B cell (primary cell): ENCODE data around the gene ZNF554. TPM values are rescaled to one million over a fixed set of nuclear protein-coding genes. Genes with fewer than 3 reads are reported as not detected.

Experiments used
- ATAC-seq: fragments of 200-7000 bp; cut with Tn5 transposase; one replicate; pipeline ENCODE4 v1.10.0; 2021; ENCODE audit warnings: low read depth, mild to moderate bottlenecking, moderate number of reproducible peaks, moderate library complexity
- CTCF ChIA-PET: fragments of 350-600 bp; sonication (Branson Sonifier 250); formaldehyde crosslinking; loops from one replicate; lab custom pipeline; 2021; ENCODE audit warnings: antibody characterized with exemption, inconsistent platforms; lab: Charles Lee
- POLR2A ChIA-PET: fragments of 350-600 bp; sonication (Branson Sonifier 250); formaldehyde crosslinking; loops from one replicate; lab custom pipeline; 2021; ENCODE audit warnings: antibody characterized with exemption; lab: Charles Lee
- DNase-seq: peaks from one replicate; pipeline ENCODE4 v3.0.0; 2013
- H2AFZ ChIP-seq: 2 replicates; pipeline ENCODE4 v1.6.1; 2012; ENCODE audit warnings: mild to moderate bottlenecking, low read depth, low read length; ENCODE audit not compliant: insufficient read depth, poor library complexity, severe bottlenecking
- H3K27ac ChIP-seq, 2 donors: 1 replicate in 1 of 2; 2 replicates in 1 of 2; pipeline ENCODE4 v1.5.1; 2012 to 2013; ENCODE audit warnings: low read length in 2 of 2, mild to moderate bottlenecking in 2 of 2, moderate library complexity in 1 of 2
- H3K27me3 ChIP-seq, 4 experiments: fragments of 200-600 bp in 1 of 4; sonication (generic) in 1 of 4; replicated peaks in 1 of 4; 1 replicate in 2 of 4; 2 replicates in 2 of 4; pipeline versions ENCODE4 v1.6.1 to v1.7.0; 2013 to 2016; ENCODE audit warnings: low read length in 3 of 4, mild to moderate bottlenecking in 2 of 4, mixed read lengths in 1 of 4, moderate library complexity in 1 of 4; ENCODE audit not compliant: insufficient read depth in 4 of 4, control insufficient read depth in 3 of 4; ENCODE audit errors: control extremely low read depth in 1 of 4
- H3K36me3 ChIP-seq, 2 experiments: replicated peaks in 1 of 2; 1 replicate in 1 of 2; 2 replicates in 1 of 2; pipeline versions ENCODE4 v1.6.1 to v1.7.1; 2013; ENCODE audit warnings: low read length in 1 of 2; ENCODE audit not compliant: insufficient read depth in 2 of 2, control insufficient read depth in 1 of 2; ENCODE audit errors: control extremely low read depth in 1 of 2, extremely low read depth in 1 of 2
- H3K4me1 ChIP-seq, 2 donors: fragments of 200-600 bp in 1 of 2; sonication (generic) in 1 of 2; 1 replicate in 1 of 2; 2 replicates in 1 of 2; pipeline versions ENCODE4 v1.5.1 to v1.6.1; 2013 to 2017; ENCODE audit warnings: low read length in 2 of 2; ENCODE audit not compliant: control insufficient read depth in 2 of 2, insufficient read depth in 2 of 2
- H3K4me2 ChIP-seq: replicated peaks from 2 replicates; pipeline ENCODE3; 2012; ENCODE audit warnings: mild to moderate bottlenecking, low read depth, low read length; ENCODE audit not compliant: poor library complexity, severe bottlenecking
- H3K4me3 ChIP-seq, 5 experiments: fragments of 200-600 bp in 1 of 5; sonication (generic) in 1 of 5; 1 replicate in 3 of 5; 2 replicates in 2 of 5; pipeline versions ENCODE4 v1.5.1 to v1.7.0; 2011 to 2016; ENCODE audit warnings: low read length in 4 of 5, mild to moderate bottlenecking in 4 of 5, low read depth in 2 of 5, control low read depth in 1 of 5, moderate library complexity in 1 of 5; ENCODE audit not compliant: insufficient read depth in 1 of 5; ENCODE audit errors: control extremely low read depth in 1 of 5, extremely low read depth in 1 of 5
- H3K79me2 ChIP-seq: fragments of 200-600 bp; sonication (generic); one replicate; pipeline ENCODE4 v1.6.0; 2016; ENCODE audit warnings: low read length; ENCODE audit not compliant: control insufficient read depth, insufficient read depth
- H3K9ac ChIP-seq: fragments of 200-600 bp; sonication (generic); 2 replicates; pipeline ENCODE4 v1.6.1; 2017; ENCODE audit warnings: mild to moderate bottlenecking, low read length, moderate library complexity
- H3K9me3 ChIP-seq, 3 donors: one replicate each; pipeline versions ENCODE4 v1.6.1 to v1.7.1; 2013; ENCODE audit warnings: low read length in 2 of 3; ENCODE audit not compliant: control insufficient read depth in 2 of 3, insufficient read depth in 1 of 3; ENCODE audit errors: control extremely low read depth in 1 of 3
- H4K20me1 ChIP-seq: 2 replicates; pipeline ENCODE4 v1.6.0; 2012; ENCODE audit warnings: mild to moderate bottlenecking, low read length; ENCODE audit not compliant: insufficient read depth, control insufficient read depth, poor library complexity, severe bottlenecking
- H3K27ac Mint-ChIP-seq: one replicate; pipeline ENCODE4 v1.8.0; 2021; ENCODE audit warnings: mixed read lengths
- H3K27me3 Mint-ChIP-seq: one replicate; pipeline ENCODE4 v1.8.0; 2021; ENCODE audit warnings: mixed read lengths
- H3K4me1 Mint-ChIP-seq: one replicate; pipeline ENCODE4 v1.8.0; 2021; ENCODE audit warnings: mixed read lengths
- H3K4me3 Mint-ChIP-seq: one replicate; pipeline ENCODE4 v1.8.0; 2021; ENCODE audit warnings: mixed read lengths
- H3K9me3 Mint-ChIP-seq: one replicate; pipeline ENCODE4 v1.8.0; 2022; ENCODE audit warnings: mixed read lengths; ENCODE audit not compliant: insufficient read depth
- EZH2 ChIP-seq: IDR thresholded peaks from 2 replicates; pipeline ENCODE4 v1.6.1; 2012; ENCODE audit warnings: borderline replicate concordance, low read depth, mild to moderate bottlenecking, moderate library complexity, low read length; ENCODE audit not compliant: insufficient read depth, poor library complexity, severe bottlenecking
- WGBS: methylation state at CpG from one replicate; pipeline ENCODE4 v1.1.5; 2013; ENCODE audit warnings: missing lambda C conversion rate; ENCODE audit not compliant: insufficient coverage; 5-methylcytosine and 5-hydroxymethylcytosine counted together
- intact Hi-C: fragments of 100-400 bp; cut with micrococcal nuclease; formaldehyde crosslinking; loops from one replicate; pipeline ENCODE4 v1.10.0; 2022
- polyA plus RNA-seq: library from polyadenylated mRNA; depleted of rRNA; stranded (reverse); fragments of >200 nt; gene quantifications from 2 replicates; pipeline ENCODE4 v1.2.3, GENCODE V29; 2012
- total RNA-seq, 2 donors: library from RNA; stranded (reverse); fragments of 120-200 nt in 1 of 2; gene quantifications; 1 replicate in 1 of 2; 2 replicates in 1 of 2; pipeline versions ENCODE4 v1.2.3 to v1.2.4, GENCODE V29; 2013 to 2022
- TF ChIP-seq, protein P1 (sequence below): fragments of 200-600 bp; IDR thresholded peaks from one replicate; pipeline ENCODE4 v1.8.0; 2022; ENCODE audit warnings: antibody characterized with exemption, mild to moderate bottlenecking

Gene ZNF554
- total and polyA plus RNA-seq, 2 donors (not counting 1 experiment from before 2014, with no cell fraction given) = 2.8 to 5.9 TPM

DNA sequence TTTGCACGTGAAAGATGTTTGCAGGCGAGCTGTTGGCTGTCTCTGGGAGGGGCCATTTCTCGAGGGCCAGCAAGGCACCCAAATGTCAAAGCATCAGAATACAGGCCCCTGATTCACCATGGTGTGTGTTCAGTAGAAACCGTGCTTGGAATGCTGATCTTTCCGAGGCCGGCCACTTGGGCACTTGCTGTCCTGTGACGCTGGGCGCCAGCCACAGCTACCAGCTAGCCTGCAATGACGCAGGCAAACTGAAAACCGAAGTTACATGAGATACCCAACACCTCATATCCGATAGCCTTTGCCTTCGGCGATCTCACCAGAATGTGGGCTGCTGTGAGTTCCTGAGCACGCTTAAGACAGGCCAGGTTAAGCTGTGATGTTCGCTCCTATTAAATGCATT lies 22.4 kb upstream of the ZNF554 start:
- H3K4me2 ChIP-seq = no peak overlapping the region
- CTCF ChIA-PET = no interaction called here
- H3K36me3 ChIP-seq = peaks cover 0 to 28% of the 10 kb centered on the region in 2 experiments

DNA sequence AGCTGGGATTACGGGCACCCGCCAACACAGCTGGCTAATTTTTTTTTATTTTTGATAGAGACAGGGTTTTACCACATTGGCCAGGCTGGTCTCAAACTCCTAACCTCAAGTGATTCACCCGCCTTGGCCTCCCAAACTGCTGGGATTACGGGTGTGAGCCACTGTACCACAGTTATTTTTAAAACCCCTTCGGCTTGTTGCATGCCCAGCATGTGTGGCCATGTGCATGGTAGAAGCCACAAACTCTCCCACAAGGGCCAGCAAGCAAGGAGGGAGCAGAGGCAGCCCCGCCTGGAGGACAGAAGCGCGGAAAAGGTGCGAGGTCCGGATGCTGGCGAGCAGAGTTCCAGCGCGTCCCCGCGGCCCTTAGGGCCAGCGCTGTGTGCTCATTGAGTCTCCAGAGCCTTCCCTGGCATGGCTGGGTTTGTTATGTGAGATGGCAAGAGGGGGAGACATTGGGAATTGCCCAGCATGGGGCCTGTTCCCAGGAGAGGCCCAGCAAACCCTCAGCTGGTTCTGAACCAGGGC lies 21.4 kb upstream of the ZNF554 start:
- CTCF ChIA-PET = no interaction called here
- no peak overlapping the region for H3K27ac Mint-ChIP-seq
- POLR2A ChIA-PET = no interaction called here

More for the DNA sequence above, 22.4 kb upstream of the ZNF554 start:
- no peak overlapping the region for H2AFZ ChIP-seq
- ATAC-seq = no peak
- TF ChIP-seq, protein P1, sequence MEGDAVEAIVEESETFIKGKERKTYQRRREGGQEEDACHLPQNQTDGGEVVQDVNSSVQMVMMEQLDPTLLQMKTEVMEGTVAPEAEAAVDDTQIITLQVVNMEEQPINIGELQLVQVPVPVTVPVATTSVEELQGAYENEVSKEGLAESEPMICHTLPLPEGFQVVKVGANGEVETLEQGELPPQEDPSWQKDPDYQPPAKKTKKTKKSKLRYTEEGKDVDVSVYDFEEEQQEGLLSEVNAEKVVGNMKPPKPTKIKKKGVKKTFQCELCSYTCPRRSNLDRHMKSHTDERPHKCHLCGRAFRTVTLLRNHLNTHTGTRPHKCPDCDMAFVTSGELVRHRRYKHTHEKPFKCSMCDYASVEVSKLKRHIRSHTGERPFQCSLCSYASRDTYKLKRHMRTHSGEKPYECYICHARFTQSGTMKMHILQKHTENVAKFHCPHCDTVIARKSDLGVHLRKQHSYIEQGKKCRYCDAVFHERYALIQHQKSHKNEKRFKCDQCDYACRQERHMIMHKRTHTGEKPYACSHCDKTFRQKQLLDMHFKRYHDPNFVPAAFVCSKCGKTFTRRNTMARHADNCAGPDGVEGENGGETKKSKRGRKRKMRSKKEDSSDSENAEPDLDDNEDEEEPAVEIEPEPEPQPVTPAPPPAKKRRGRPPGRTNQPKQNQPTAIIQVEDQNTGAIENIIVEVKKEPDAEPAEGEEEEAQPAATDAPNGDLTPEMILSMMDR = no peak
- no peak for TF ChIP-seq EZH2
- Mint-ChIP-seq H3K4me1 (peaks cover 2% of the 10 kb centered on the region), H3K9me3 (no peaks in the 10 kb centered on the region), H3K27me3 (no peaks in the 10 kb centered on the region), H3K27ac (no peak overlapping the region), H3K4me3 (no peak overlapping the region)
- peaks cover 36% of the 10 kb centered on the region for H3K79me2 ChIP-seq
- no peaks in the 10 kb centered on the region for H3K27me3 ChIP-seq
- intact Hi-C loops = no loop called here
- H3K9me3 ChIP-seq = no peaks in the 10 kb centered on the region
- H4K20me1 ChIP-seq = no peaks in the 10 kb centered on the region
- DNase-seq = no peak
- no peaks in the 10 kb centered on the region for H3K4me1 ChIP-seq
- no peak overlapping the region for H3K27ac ChIP-seq
- POLR2A ChIA-PET = no interaction called here
- H3K4me3 ChIP-seq = no peak overlapping the region
- 97% methylated on average over 15 of the region's 15 CpGs for WGBS
- no peak overlapping the region for H3K9ac ChIP-seq

More for the DNA sequence above, 21.4 kb upstream of the ZNF554 start:
- WGBS = 98% methylated on average over 14 of the region's 16 CpGs
- Mint-ChIP-seq H3K9me3 (no peaks in the 10 kb centered on the region), H3K4me1 (peaks cover 2% of the 10 kb centered on the region), H3K27me3 (no peaks in the 10 kb centered on the region), H3K4me3 (no peak overlapping the region)
- no peak for TF ChIP-seq EZH2
- TF ChIP-seq, protein P1 = no peak
- Histone ChIP-seq H3K4me3 (no peak overlapping the region), H3K79me2 (peaks cover 36% of the 10 kb centered on the region), H3K9me3 (no peaks in the 10 kb centered on the region), H3K4me1 (no peaks in the 10 kb centered on the region), H3K36me3 (peaks cover 0 to 31% of the 10 kb centered on the region in 2 experiments), H2AFZ (no peak overlapping the region), H3K4me2 (no peak overlapping the region), H3K27me3 (no peaks in the 10 kb centered on the region), H3K27ac (no peak overlapping the region), H4K20me1 (no peaks in the 10 kb centered on the region), H3K9ac (no peak overlapping the region)
- ATAC-seq (no peak), DNase-seq (no peak)
- intact Hi-C loops = no loop called here
